Measurements from ENCODE around the gene MRPL50. TPM values are rescaled to one million over a fixed set of nuclear protein-coding genes. Genes with fewer than 3 reads are reported as not detected.

MRPL50 gene
- total and polyA plus RNA-seq, 2 experiments from 2014 or later: 25.5 to 59.0 TPM

GRCh38 chr9:101369884-101370531 is 28.4 kb downstream of the MRPL50 start:
- Histone ChIP-seq H3K36me3 (ENCODE audit: insufficient read depth) (no peaks in the 10 kb centered on the region), H3K27me3 (ENCODE audit: insufficient read depth) (no peaks in the 10 kb centered on the region), H3K4me1 (ENCODE audit: insufficient read depth) (peaks cover 5% of the 10 kb centered on the region; the same call in 1 of the 2 replicates), H2AFZ (no peak overlapping the region), H3F3A (replicated peaks; ENCODE audit: low read depth) (no peaks in the 10 kb centered on the region), H3K4me3 (no peak overlapping the region), H3K4me2 (no peak overlapping the region), H3K79me2 (replicated peaks; ENCODE audit: insufficient read depth) (no peaks in the 10 kb centered on the region), H3K9me2 (ENCODE audit: insufficient read depth) (no peaks in the 10 kb centered on the region), H3K27ac (ENCODE audit: low read depth) (no peak overlapping the region), H4K20me1 (replicated peaks; ENCODE audit: insufficient read depth) (no peaks in the 10 kb centered on the region)
- no peaks in the 10 kb centered on the region for H3K36me3 Mint-ChIP-seq (ENCODE audit: low read depth)
- H3K4me3 Mint-ChIP-seq: no peak overlapping the region
- ATAC-seq (no peak), DNase-seq (ENCODE audit: low spot score) (no peak)
- no peak overlapping the region for H3K27ac Mint-ChIP-seq
- TF ChIP-seq CREB1 (CRISPR knock-in tag; IDR thresholded peaks at IDR 0.05; ENCODE audit: low read depth): no peak
- H3K9me3 Mint-ChIP-seq: no peaks in the 10 kb centered on the region
- peaks cover 10% of the 10 kb centered on the region; the same call in 2 of the 3 replicates for H3K4me1 Mint-ChIP-seq
- no peaks in the 10 kb centered on the region for H3K27me3 Mint-ChIP-seq (ENCODE audit: insufficient read depth, low read depth, poor library complexity)

DNA sequence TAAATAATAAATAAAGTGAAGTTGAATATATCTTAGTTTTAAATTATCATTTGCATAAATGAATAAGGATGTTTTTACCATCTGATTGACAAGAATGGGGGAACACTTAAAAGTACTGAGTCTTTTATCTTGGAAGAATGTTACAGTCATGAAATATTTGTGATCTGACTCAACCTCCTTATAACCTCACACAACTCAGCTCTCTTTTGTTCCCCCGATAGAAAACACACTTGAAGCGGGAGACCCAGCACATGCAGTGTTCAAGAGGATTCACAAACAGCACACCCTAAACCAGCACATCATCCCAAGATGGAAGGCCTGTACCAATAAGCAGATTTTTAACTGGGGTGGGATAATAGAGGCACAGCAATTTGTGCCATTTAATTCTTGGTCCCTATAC is 29.1 kb downstream of the MRPL50 start:
- H3K4me3 Mint-ChIP-seq: no peak overlapping the region
- H3K4me1 ChIP-seq (ENCODE audit: insufficient read depth): peaks cover 5% of the 10 kb centered on the region; the same call in 1 of the 2 replicates
- no peaks in the 10 kb centered on the region for H3F3A ChIP-seq (replicated peaks; ENCODE audit: low read depth)
- no peaks in the 10 kb centered on the region for H3K9me2 ChIP-seq (ENCODE audit: insufficient read depth)
- no peaks in the 10 kb centered on the region for H3K9me3 Mint-ChIP-seq
- H3K4me3 ChIP-seq: no peak overlapping the region
- no peak overlapping the region for H3K27ac ChIP-seq (ENCODE audit: low read depth)
- DNase-seq (ENCODE audit: low spot score): no peak
- no peak overlapping the region for H3K27ac Mint-ChIP-seq
- H3K4me2 ChIP-seq: no peak overlapping the region
- H3K27me3 Mint-ChIP-seq (ENCODE audit: insufficient read depth, low read depth, poor library complexity): no peaks in the 10 kb centered on the region
- H3K36me3 Mint-ChIP-seq (ENCODE audit: low read depth): no peaks in the 10 kb centered on the region
- no peaks in the 10 kb centered on the region for H3K27me3 ChIP-seq (ENCODE audit: insufficient read depth)
- H3K79me2 ChIP-seq (replicated peaks; ENCODE audit: insufficient read depth): no peaks in the 10 kb centered on the region
- H3K4me1 Mint-ChIP-seq: peaks cover 10% of the 10 kb centered on the region; the same call in 2 of the 3 replicates
- no peaks in the 10 kb centered on the region for H4K20me1 ChIP-seq (replicated peaks; ENCODE audit: insufficient read depth)
- no peaks in the 10 kb centered on the region for H3K36me3 ChIP-seq (ENCODE audit: insufficient read depth)
- no peak overlapping the region for H2AFZ ChIP-seq
- no peak for ATAC-seq
- TF ChIP-seq POLR2AphosphoS5 (IDR thresholded peaks at IDR 0.05; ENCODE audit: low read depth) (no peak), STAT1 (IDR thresholded peaks at IDR 0.05; ENCODE audit: unreplicated experiment) (no peak), REST (IDR thresholded peaks at IDR 0.05; ENCODE audit: unreplicated experiment) (no peak), ZNF114 (CRISPR knock-in tag; IDR thresholded peaks at IDR 0.05) (no peak), ZNF462 (CRISPR knock-in tag; IDR thresholded peaks at IDR 0.05) (no peak), NANOG (IDR thresholded peaks at IDR 0.05; ENCODE audit: borderline replicate concordance) (no peak), EZH2phosphoT487 (IDR thresholded peaks at IDR 0.05; ENCODE audit: unreplicated experiment) (no peak), CTCF (conservative IDR thresholded peaks at IDR 0.05; ENCODE audit: low read depth in 2 of 2) (no peak), ZNF331 (CRISPR knock-in tag; IDR thresholded peaks at IDR 0.05; ENCODE audit: low read depth) (no peak), CREB1 (CRISPR knock-in tag; IDR thresholded peaks at IDR 0.05; ENCODE audit: low read depth) (no peak)

All from GM23338 (cell line).